Smooth muscle cell (in vitro differentiated cells): Measurements from ENCODE around the gene KCTD6. TPM values are rescaled to one million over a fixed set of nuclear protein-coding genes. Genes with fewer than 3 reads are reported as not detected.

Experiments used
- DNase-seq: peaks from one replicate; lab custom pipeline; 2025; ENCODE audit not compliant: unreplicated experiment; lab: John Stamatoyannopoulos, UW
- H2AFZ ChIP-seq: fragments of 200-600 bp; sonication (generic); 2 replicates; pipeline ENCODE4 v1.6.0; 2016; ENCODE audit warnings: antibody characterized with exemption, low read depth, mild to moderate bottlenecking
- H3F3A ChIP-seq: fragments of 200-600 bp; sonication (generic); 2 replicates; pipeline ENCODE4 v1.6.0; 2017; ENCODE audit warnings: antibody characterized with exemption, low read depth
- H3K27ac ChIP-seq: fragments of 200-600 bp; sonication (generic); 2 replicates; pipeline ENCODE4 v1.5.1; 2016; ENCODE audit warnings: low read depth, mild to moderate bottlenecking
- H3K27me3 ChIP-seq: fragments of 200-600 bp; sonication (generic); 2 replicates; pipeline ENCODE4 v1.6.1; 2016; ENCODE audit warnings: low read depth, mild to moderate bottlenecking
- H3K36me3 ChIP-seq: fragments of 200-600 bp; sonication (generic); 2 replicates; pipeline ENCODE4 v1.5.1; 2016; ENCODE audit warnings: low read depth
- H3K4me1 ChIP-seq: fragments of 200-600 bp; sonication (generic); 2 replicates; pipeline ENCODE4 v1.5.1; 2016; ENCODE audit warnings: low read depth
- H3K4me2 ChIP-seq: fragments of 200-600 bp; sonication (generic); 2 replicates; pipeline ENCODE4 v1.6.0; 2016; ENCODE audit warnings: mild to moderate bottlenecking
- H3K4me3 ChIP-seq: fragments of 200-600 bp; sonication (generic); 2 replicates; pipeline ENCODE4 v1.5.1; 2016; ENCODE audit warnings: mild to moderate bottlenecking
- H3K79me2 ChIP-seq: fragments of 200-600 bp; sonication (generic); 2 replicates; pipeline ENCODE4 v1.6.0; 2016; ENCODE audit warnings: low read depth, mild to moderate bottlenecking
- H3K9ac ChIP-seq: fragments of 200-600 bp; sonication (generic); 2 replicates; pipeline ENCODE4 v1.6.0; 2016; ENCODE audit warnings: low read depth
- H3K9me3 ChIP-seq: fragments of 200-600 bp; sonication (generic); replicated peaks from 2 replicates; pipeline ENCODE4 v1.5.1; 2016; ENCODE audit warnings: low read depth
- H4K20me1 ChIP-seq: fragments of 200-600 bp; sonication (generic); 2 replicates; pipeline ENCODE4 v1.6.0; 2016; ENCODE audit warnings: low read depth
- CTCF ChIP-seq: fragments of 200-600 bp; sonication (generic); IDR thresholded peaks from 2 replicates; pipeline ENCODE4 v1.5.1; 2017; ENCODE audit warnings: borderline replicate concordance, mild to moderate bottlenecking, antibody characterized with exemption; ENCODE audit not compliant: insufficient read depth, poor library complexity, severe bottlenecking
- WGBS: methylation state at CpG from one replicate; pipeline ENCODE4 v1.1.7; 2016; ENCODE audit warnings: low lambda C conversion rate; 5-methylcytosine and 5-hydroxymethylcytosine counted together
- polyA plus RNA-seq: library from polyadenylated mRNA; unstranded; fragments of >200 nt; fragmentation: Nextera tagmentation; extraction: Ambion mirVana; gene quantifications from 2 replicates; pipeline ENCODE4 v1.2.1, GENCODE V29; 2016
- total RNA-seq: library from RNA; depleted of rRNA; stranded (reverse); fragments of >200 nt; gene quantifications from 2 replicates; pipeline ENCODE4 v1.2.3, GENCODE V29; 2014

The KCTD6 gene
- total and polyA plus RNA-seq, 2 experiments from 2014 or later = 20.9 to 21.4 TPM

GRCh38 chr3:58485801-58486435, 6.0 kb upstream of the KCTD6 start:
- Histone ChIP-seq H3K27ac (no peak overlapping the region), H3K36me3 (no peaks in the 10 kb centered on the region), H2AFZ (no peak overlapping the region), H4K20me1 (no peaks in the 10 kb centered on the region), H3K9me3 (no peaks in the 10 kb centered on the region), H3F3A (peaks cover 6% of the 10 kb centered on the region), H3K4me3 (no peak overlapping the region), H3K9ac (no peak overlapping the region), H3K4me2 (no peak overlapping the region), H3K4me1 (no peaks in the 10 kb centered on the region), H3K79me2 (no peaks in the 10 kb centered on the region), H3K27me3 (no peaks in the 10 kb centered on the region)
- 95% methylated on average over 6 of the region's 6 CpGs for WGBS
- no peak for TF ChIP-seq CTCF
- no peak for DNase-seq

- Histone ChIP-seq H3K4me2 (peak overlapping the region; percentile 2), H3K4me1 (no peaks in the 10 kb centered on the region), H3K9ac (no peak overlapping the region), H2AFZ (peak overlapping the region; percentile 60), H3K27me3 (no peaks in the 10 kb centered on the region), H3F3A (peaks cover 6% of the 10 kb centered on the region), H3K4me3 (no peak overlapping the region), H3K79me2 (peaks cover under 1% of the 10 kb centered on the region), H3K36me3 (no peaks in the 10 kb centered on the region), H4K20me1 (no peaks in the 10 kb centered on the region), H3K9me3 (no peaks in the 10 kb centered on the region), H3K27ac (no peak overlapping the region)
- 69% methylated on average over 16 of the region's 18 CpGs for WGBS
- no peak for TF ChIP-seq CTCF
- DNase-seq = no peak
Observed at GRCh38 chr3:58487140-58487886, 4.6 kb upstream of the KCTD6 start.

GRCh38 chr3:58488967-58489366, 2.9 kb upstream of the KCTD6 start:
- Histone ChIP-seq H4K20me1 (peaks cover 16% of the 10 kb centered on the region), H3K9me3 (no peaks in the 10 kb centered on the region), H3K79me2 (peaks cover 16% of the 10 kb centered on the region), H3K27me3 (no peaks in the 10 kb centered on the region), H2AFZ (no peak overlapping the region), H3K9ac (no peak overlapping the region), H3K27ac (no peak overlapping the region), H3F3A (peaks cover 6% of the 10 kb centered on the region), H3K36me3 (no peaks in the 10 kb centered on the region), H3K4me1 (peaks cover 11% of the 10 kb centered on the region), H3K4me3 (no peak overlapping the region), H3K4me2 (no peak overlapping the region)
- DNase-seq = no peak
- WGBS = 64% methylated on average over 2 of the region's 2 CpGs
- no peak for TF ChIP-seq CTCF
